GM10248 (cell line): ENCODE measurements around the gene RDH8.
A peak's percentile ranks its signal among the peaks of the same experiment; 100 is the strongest.

Experiments
- CTCF ChIA-PET: fragments of 300-600 bp; sonication (Branson Sonifier 250); formaldehyde crosslinking; extraction: SDS; loops from one replicate; lab custom pipeline; 2021; ENCODE audit warnings: antibody characterized with exemption; lab: Yijun Ruan, JAX
- POLR2A ChIA-PET: fragments of 350-650 bp; sonication (Branson Sonifier 250); formaldehyde crosslinking; extraction: SDS; loops from one replicate; lab custom pipeline; 2020; ENCODE audit warnings: antibody characterized with exemption; lab: Yijun Ruan, JAX
- DNase-seq: peaks from one replicate; pipeline ENCODE4 v3.0.0; 2012; ENCODE audit errors: extremely low spot score
- CTCF ChIP-seq: IDR thresholded peaks from 2 replicates; pipeline ENCODE4 v1.5.1; 2012; ENCODE audit warnings: mild to moderate bottlenecking, low read depth; ENCODE audit errors: extremely low read depth, missing control alignments, control extremely low read depth

Gene RDH8

DNA sequence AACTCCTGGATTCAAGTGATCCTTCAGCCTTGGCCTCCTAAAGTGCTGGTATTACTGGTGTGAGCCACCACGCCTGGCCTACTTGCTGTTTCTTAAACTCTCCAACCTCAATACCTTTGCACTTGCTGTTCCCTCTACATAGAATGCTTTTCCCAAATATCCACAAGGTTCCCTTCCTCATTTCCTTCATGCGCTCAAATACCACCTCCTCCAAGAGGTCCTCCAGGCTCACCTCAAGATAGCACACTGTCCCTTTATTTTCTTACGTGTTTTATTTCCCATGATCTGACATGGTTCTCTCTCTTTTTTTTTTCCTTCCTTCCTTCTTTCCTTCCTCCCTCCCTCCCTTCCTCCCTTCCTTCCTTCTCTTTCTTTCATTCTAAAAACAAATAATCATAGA lies 13.5 kb downstream of the RDH8 start:
- no peak for DNase-seq
- ChIA-PET CTCF (interaction anchor here (0.6 to 7.8 kb wide), 28 partner anchors 9 to 893 kb away, joined by 3 to 88 read pairs (median 6); partner anchors contain the start of genes COL5A3, P2RY11 and RDH8), POLR2A (no interaction called here)
- TF ChIP-seq CTCF, result no peak

GRCh38 chr19:10027158-10027997 lies 14.1 kb downstream of the RDH8 start:
- DNase-seq, result peak; percentile 94
- ChIA-PET POLR2A (no interaction called here), CTCF (interaction anchor here (0.6 to 7.8 kb wide), 38 partner anchors 8 to 893 kb away, joined by 3 to 88 read pairs (median 5); partner anchors contain the start of genes COL5A3, P2RY11 and RDH8)
- TF ChIP-seq CTCF, result peak; percentile 97

DNA sequence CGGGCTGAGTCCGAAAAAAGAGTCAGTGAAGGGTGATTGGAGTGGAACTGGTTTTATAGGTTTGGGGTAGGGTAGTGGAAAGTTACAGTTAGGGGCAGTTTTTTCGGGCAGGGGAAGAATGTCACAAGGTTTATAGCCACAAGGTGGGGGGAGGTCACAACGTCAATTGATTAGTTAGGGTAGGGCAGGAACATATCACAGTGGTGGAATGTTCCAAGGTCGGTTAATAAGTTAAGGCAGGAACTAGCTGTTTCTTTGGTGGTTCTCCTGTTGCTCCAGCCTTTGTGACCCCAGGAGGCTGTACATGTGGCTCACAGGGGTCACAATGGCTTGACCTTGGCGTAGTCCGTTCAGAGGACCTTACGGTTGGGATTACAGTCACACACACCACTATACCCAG lies 20.3 kb downstream of the RDH8 start:
- DNase-seq, result no peak
- ChIA-PET CTCF (interaction anchor here (1.6 kb wide), 1 partner anchor 33 kb away, joined by 4 read pairs; no protein-coding TSS in a partner anchor), POLR2A (no interaction called here)
- no peak for TF ChIP-seq CTCF

DNA sequence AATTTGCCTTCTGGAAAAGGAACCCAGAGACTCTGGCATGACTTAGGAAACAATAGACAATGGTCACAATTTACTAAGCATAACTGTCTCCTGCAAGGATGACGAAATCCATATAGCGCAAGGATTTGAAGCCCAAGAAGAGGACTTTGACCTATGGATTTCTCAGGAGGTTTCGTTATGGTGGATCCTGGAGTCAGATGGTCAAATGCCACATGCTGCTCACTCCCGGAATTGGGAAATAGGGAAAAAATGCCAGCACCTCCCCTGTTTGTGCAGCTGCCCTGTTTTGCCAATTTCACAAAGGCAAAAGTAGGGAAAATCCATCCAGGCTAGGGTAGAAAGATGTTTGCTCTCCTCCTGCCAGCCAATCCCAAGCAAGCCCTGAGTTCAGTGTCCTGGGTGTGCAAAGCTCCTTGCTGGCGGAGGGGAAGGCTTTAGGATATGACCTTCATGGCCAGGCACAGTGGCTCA lies 23.4 kb downstream of the RDH8 start:
- no peak for TF ChIP-seq CTCF
- DNase-seq, result no peak
- ChIA-PET CTCF (interaction anchor here (1.1 to 2.0 kb wide), 4 partner anchors 9 to 106 kb away, joined by 3 to 13 read pairs (median 4); no protein-coding TSS in a partner anchor), POLR2A (no interaction called here)

DNA sequence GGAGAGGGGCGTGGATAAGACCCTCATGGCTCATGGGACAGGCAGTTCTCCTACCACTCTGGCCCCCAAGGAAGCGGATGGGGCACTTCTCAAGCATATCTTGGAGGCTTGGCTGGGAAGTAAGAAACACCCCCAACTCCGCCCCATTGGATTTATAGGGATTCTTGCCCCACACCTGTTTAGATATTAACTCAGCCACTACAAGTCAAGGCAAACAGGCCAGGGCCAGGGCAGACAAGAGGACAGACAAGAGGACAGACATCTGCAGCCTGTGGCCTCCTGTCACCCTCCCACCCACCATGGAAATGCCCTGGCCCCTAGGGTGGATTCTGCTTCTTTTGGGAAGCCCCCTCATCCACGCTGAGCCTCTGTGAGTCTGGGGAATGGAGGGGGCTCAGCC lies 24.1 kb downstream of the RDH8 start:
- TF ChIP-seq CTCF, result no peak
- POLR2A ChIA-PET, result no interaction called here
- CTCF ChIA-PET, result interaction anchor here (1.1 to 2.0 kb wide), 4 partner anchors 10 to 107 kb away, joined by 3 to 13 read pairs (median 4); no protein-coding TSS in a partner anchor
- DNase-seq, result no peak

GRCh38 chr19:10037809-10038208 lies 24.5 kb downstream of the RDH8 start:
- ChIA-PET POLR2A (no interaction called here), CTCF (interaction anchor here (1.3 to 2.0 kb wide), 3 partner anchors 10 to 107 kb away, joined by 3 to 13 read pairs (median 4); no protein-coding TSS in a partner anchor)
- no peak for TF ChIP-seq CTCF
- DNase-seq, result no peak
